Fibroblast of the aortic adventitia (primary cell): ENCODE data around the gene CTDNEP1. TPM values are rescaled to one million over a fixed set of nuclear protein-coding genes. Genes with fewer than 3 reads are reported as not detected.

Source experiments
- DNase-seq: peaks from one replicate; pipeline ENCODE4 v3.0.0-alpha.2; 2010; ENCODE audit warnings: low read depth
- H3K4me3 ChIP-seq: 2 replicates; pipeline ENCODE4 v1.5.1; 2011; ENCODE audit warnings: low read depth, mild to moderate bottlenecking, control low read depth, low read length, moderate library complexity
- total RNA-seq: library from RNA; depleted of rRNA; stranded (reverse); fragments of >200 nt; gene quantifications from 2 replicates; pipeline ENCODE4 v1.2.3, GENCODE V29; 2012; ENCODE audit warnings: low replicate concordance
- TF ChIP-seq, protein P1 (sequence below): IDR thresholded peaks from 2 replicates; pipeline ENCODE4 v1.5.1; 2011; ENCODE audit warnings: mild to moderate bottlenecking, low read length, control low read depth, inconsistent platforms; ENCODE audit not compliant: insufficient read depth

The CTDNEP1 gene
- total RNA-seq, 1 donor = 41.2 TPM

DNA sequence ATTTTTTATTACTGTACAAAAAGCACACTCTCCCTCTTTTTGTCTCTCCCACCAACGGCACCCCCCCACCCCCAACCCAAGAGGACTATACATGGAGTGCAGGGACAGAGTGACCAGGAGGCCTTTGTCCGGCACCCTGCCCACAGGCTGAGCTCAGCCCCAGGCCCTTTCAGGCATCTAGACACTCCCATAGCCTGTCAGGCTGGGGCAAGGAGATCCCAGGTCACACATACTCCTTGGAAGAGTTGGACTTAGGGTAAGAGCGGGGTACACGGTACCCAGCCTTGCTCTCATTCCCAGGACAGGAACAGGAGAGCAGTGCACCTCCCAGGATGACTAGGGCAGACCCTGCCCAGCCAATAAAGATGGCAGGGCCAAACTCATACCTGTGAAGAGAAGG is 8.6 kb upstream of the CTDNEP1 start:
- DNase-seq = no peak
- no peak overlapping the region for H3K4me3 ChIP-seq
- TF ChIP-seq, protein P1, sequence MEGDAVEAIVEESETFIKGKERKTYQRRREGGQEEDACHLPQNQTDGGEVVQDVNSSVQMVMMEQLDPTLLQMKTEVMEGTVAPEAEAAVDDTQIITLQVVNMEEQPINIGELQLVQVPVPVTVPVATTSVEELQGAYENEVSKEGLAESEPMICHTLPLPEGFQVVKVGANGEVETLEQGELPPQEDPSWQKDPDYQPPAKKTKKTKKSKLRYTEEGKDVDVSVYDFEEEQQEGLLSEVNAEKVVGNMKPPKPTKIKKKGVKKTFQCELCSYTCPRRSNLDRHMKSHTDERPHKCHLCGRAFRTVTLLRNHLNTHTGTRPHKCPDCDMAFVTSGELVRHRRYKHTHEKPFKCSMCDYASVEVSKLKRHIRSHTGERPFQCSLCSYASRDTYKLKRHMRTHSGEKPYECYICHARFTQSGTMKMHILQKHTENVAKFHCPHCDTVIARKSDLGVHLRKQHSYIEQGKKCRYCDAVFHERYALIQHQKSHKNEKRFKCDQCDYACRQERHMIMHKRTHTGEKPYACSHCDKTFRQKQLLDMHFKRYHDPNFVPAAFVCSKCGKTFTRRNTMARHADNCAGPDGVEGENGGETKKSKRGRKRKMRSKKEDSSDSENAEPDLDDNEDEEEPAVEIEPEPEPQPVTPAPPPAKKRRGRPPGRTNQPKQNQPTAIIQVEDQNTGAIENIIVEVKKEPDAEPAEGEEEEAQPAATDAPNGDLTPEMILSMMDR = no peak

DNA sequence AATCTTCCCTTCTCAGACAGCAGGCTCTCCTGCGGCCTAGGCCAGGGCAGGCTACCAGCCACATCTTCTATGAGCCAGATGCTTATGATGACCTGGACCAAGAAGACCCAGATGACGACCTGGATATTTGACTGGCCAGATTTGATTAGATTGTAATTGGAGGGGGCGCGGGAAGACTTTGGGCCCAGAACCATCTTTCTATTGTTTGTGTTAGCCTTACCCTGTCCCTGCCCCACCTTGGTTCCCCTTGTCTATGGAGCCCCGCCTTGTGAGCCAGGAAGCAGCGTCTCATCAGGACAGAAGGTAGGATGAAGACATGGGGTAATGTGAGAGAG is 8.0 kb upstream of the CTDNEP1 start:
- H3K4me3 ChIP-seq = no peak overlapping the region
- TF ChIP-seq, protein P1 = no peak
- DNase-seq = no peak

DNA sequence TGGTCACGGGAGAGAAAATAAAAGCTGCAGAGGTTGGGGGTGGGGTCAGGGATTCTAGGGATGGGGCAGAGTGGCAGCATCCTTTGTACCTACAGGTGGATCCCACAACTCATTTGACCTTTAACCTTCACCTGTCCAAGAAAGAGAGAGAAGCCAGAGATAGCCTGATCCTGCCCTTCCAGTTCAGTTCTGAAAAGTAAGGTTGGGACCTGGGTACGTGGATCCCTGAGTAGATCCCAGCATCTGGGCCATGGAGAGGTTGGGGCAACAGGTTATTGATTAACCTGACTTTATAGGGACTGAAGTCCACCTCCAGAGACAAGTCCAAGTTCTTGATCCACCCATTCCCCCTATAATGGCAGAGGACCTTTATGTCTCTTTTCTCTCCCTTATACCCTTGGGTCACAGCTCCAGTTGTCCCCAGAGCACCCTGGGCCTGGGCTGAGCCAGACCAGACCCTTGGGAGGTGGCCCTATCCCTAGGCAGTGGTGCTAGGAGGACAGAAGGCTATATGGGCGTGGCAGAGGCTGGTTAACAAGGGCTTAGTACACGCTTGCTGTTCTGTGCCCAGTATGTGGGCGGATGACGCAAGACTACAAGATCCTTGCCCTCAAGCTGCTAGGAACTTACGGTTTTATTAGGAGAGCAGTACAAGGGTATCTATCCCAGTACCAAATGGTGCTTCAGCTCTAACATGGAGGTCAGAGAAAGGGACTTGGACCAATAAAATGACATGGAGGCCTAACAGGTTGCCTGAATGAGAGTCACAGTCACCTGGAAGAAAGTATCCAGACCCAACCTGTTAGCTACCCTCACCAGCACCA is 7.4 kb upstream of the CTDNEP1 start:
- H3K4me3 ChIP-seq = no peak overlapping the region
- TF ChIP-seq, protein P1 = no peak
- DNase-seq = peak; percentile 45

DNA sequence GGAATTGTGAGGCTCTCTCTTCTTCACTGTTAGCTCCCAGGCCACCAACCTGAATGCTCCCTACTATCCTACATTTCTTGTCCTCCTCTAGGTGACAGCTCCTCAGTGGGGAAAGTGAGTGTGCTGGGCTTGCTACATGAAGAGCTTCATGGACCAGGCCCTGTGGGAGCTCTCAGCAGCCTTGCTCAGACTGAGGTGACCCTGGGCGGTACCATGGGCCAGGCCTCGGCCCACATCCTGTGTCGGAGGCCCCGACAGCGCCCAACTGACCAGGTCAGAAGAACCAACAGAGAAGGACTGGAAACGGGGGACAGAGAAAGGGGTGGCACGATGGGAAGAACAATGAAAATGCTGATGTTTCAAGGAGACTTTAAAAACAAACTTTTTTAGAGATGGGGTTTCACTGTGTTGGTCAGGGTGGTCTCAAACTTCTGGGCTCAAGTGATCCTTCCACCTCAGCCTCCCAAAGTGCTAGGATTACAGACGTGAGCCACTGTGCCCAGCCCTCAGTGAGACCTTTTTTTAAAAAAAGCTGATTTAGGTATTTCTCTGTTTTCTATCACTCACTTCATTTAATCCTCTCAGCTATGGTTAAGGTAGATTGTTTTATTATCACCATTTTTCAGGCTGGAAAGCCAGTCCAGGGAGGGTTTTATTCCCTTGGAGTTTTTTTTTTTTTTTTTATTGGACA is 5.4 kb upstream of the CTDNEP1 start:
- H3K4me3 ChIP-seq = no peak overlapping the region
- TF ChIP-seq, protein P1 = no peak
- DNase-seq = no peak

DNA sequence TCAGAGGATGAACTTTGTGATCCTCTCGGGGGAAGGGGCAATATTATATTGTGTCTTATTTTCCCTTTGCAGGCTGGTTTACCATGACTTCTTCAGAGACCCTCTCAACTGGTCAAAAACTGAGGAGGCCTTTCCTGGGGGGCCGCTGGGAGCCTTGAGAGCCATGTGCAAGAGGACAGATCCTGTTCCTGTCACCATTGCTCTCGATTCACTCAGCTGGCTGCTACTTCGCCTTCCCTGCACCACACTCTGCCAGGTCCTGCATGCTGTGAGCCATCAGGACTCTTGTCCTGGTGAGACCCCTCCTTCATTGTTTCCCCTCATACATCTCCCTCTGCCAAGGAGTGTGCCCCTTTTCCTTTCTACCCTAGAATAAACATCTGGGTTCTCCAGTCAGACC is 3.0 kb upstream of the CTDNEP1 start:
- TF ChIP-seq, protein P1 = no peak
- DNase-seq = no peak
- H3K4me3 ChIP-seq = no peak overlapping the region

DNA sequence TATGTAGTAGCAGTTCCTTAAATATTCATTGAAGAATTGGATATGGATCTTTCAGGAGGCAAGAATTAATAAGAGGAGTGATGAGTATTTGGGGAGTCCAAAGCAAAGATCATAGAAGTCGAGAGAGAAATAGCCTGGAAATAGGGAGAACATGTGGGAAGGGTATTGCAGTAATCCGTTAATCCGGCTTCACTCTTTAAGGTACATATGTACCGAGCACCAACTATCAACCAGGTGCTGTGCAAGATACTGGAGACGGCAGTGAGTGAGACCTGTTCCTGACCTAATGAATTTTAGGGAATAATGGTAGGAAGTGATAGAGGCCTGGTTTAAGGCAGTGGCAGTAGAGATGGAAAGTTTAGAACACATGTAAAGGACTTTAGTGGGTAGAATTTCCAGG is 1.5 kb upstream of the CTDNEP1 start:
- DNase-seq = no peak
- H3K4me3 ChIP-seq = peak overlapping the region; percentile 82
- TF ChIP-seq, protein P1 = no peak
